Upper lobe of left lung (tissue), 6 donors: ENCODE results near the gene MSI2. TPM values are rescaled to one million over a fixed set of nuclear protein-coding genes. Genes with fewer than 3 reads are reported as not detected.

Experiments used
- ATAC-seq, 2 donors: fragments of 200-7000 bp; cut with Tn5 transposase; one replicate each; pipeline ENCODE4 v1.9.1; 2022; ENCODE audit warnings: mild to moderate bottlenecking in 2 of 2, moderate library complexity in 2 of 2; ENCODE audit not compliant: low FRiP score in 2 of 2
- DNase-seq, 2 donors: peaks; one replicate each; pipeline ENCODE4 v3.0.0-alpha.2; 2019 to 2020
- H3K27ac ChIP-seq, 4 donors: fragments of 200-600 bp; sonication (generic); one replicate each; pipeline ENCODE4 v1.5.1; 2016 to 2019
- H3K27me3 ChIP-seq, 4 donors: fragments of 200-600 bp; sonication (generic); one replicate each; pipeline ENCODE4 v1.5.1; 2017 to 2019
- H3K36me3 ChIP-seq, 4 donors: fragments of 200-600 bp; sonication (generic); one replicate each; pipeline ENCODE4 v1.5.1; 2016 to 2019
- H3K4me1 ChIP-seq, 4 donors: fragments of 200-600 bp; sonication (generic); one replicate each; pipeline ENCODE4 v1.5.1; 2018 to 2019
- H3K4me3 ChIP-seq, 4 donors: fragments of 200-600 bp; sonication (generic); one replicate each; pipeline ENCODE4 v1.5.1; 2017 to 2019; ENCODE audit warnings: mild to moderate bottlenecking in 2 of 4, moderate library complexity in 1 of 4
- H3K9me3 ChIP-seq, 4 donors: fragments of 200-600 bp; sonication (generic); one replicate each; pipeline ENCODE4 v1.5.1; 2018 to 2019
- CTCF ChIP-seq, 6 experiments: fragments of 450-650 bp in 4 of 6; fragments of 200-600 bp in 2 of 6; sonication (generic) in 2 of 6; IDR thresholded peaks; one replicate each; pipeline ENCODE4 v1.5.1; 2016 to 2019; ENCODE audit warnings: antibody characterized with exemption in 6 of 6
- EP300 ChIP-seq, 4 donors: sonication (generic); formaldehyde crosslinking; IDR thresholded peaks; one replicate each; pipeline ENCODE4 v1.5.1; 2017; ENCODE audit warnings: antibody characterized with exemption in 4 of 4, control low read depth in 2 of 4
- POLR2A ChIP-seq, 4 donors: fragments of 450-650 bp; IDR thresholded peaks; one replicate each; pipeline ENCODE4 v1.5.1; 2016 to 2017; ENCODE audit warnings: antibody characterized with exemption in 4 of 4, mild to moderate bottlenecking in 2 of 4
- POLR2AphosphoS5 ChIP-seq, 2 donors: sonication (generic); formaldehyde crosslinking; IDR thresholded peaks; one replicate each; pipeline ENCODE4 v1.5.1; 2017; ENCODE audit warnings: antibody characterized with exemption in 2 of 2
- WGBS, 2 donors: methylation state at CpG; one replicate each; pipeline ENCODE4 v1.1.5; 2017 to 2018; 5-methylcytosine and 5-hydroxymethylcytosine counted together
- total RNA-seq, 6 donors: library from RNA; depleted of rRNA in 4 of 6; stranded (reverse); fragments of >200 nt in 4 of 6; gene quantifications; one replicate each; pipeline versions ENCODE4 v1.1.0 to v1.2.1, GENCODE V29; 2016 to 2021
- donor health status: DM: no; HTN: no; CAD: no; lungs with moderate emphysema.
- donor health status: DM: no; HTN: yes; CAD: no; lungs with severe emphysema.

Gene MSI2
- total RNA-seq, 6 donors from 2014 or later = 20.1 to 44.0 (median 32.2) TPM

GRCh38 chr17:57234739-57235092 lies 21.6 kb upstream of the MSI2 start:
- DNase-seq = no peak
- TF ChIP-seq EP300 (IDR thresholded peaks at IDR 0.05) (no peak), POLR2A (IDR thresholded peaks at IDR 0.05) (no peak), CTCF (IDR thresholded peaks at IDR 0.05) (no peak), POLR2AphosphoS5 (IDR thresholded peaks at IDR 0.05) (no peak)
- Histone ChIP-seq H3K4me1 (no peaks in the 10 kb centered on the region), H3K27ac (no peak overlapping the region), H3K27me3 (no peaks in the 10 kb centered on the region), H3K9me3 (no peaks in the 10 kb centered on the region), H3K4me3 (no peak overlapping the region), H3K36me3 (no peaks in the 10 kb centered on the region)
- ATAC-seq = no peak
- WGBS, 2 donors = 42 to 58% methylated on average over 1 of the region's 1 CpG

GRCh38 chr17:57235124-57235523 lies 21.2 kb upstream of the MSI2 start:
- ATAC-seq = no peak
- H3K27me3 ChIP-seq = no peaks in the 10 kb centered on the region
- WGBS, 2 donors = 87 to 90% methylated on average over 6 of the region's 6 CpGs

GRCh38 chr17:57236686-57237299 lies 19.5 kb upstream of the MSI2 start:
- Histone ChIP-seq H3K4me3 (no peak overlapping the region), H3K27ac (no peak overlapping the region), H3K27me3 (no peaks in the 10 kb centered on the region), H3K36me3 (no peaks in the 10 kb centered on the region), H3K4me1 (no peaks in the 10 kb centered on the region), H3K9me3 (no peaks in the 10 kb centered on the region)
- ATAC-seq = no peak
- DNase-seq = no peak
- 90 to 92% methylated on average over 5 of the region's 5 CpGs for WGBS, 2 donors
- TF ChIP-seq EP300 (IDR thresholded peaks at IDR 0.05) = no peak
- TF ChIP-seq POLR2AphosphoS5 (IDR thresholded peaks at IDR 0.05) = no peak
- no peak for TF ChIP-seq POLR2A (IDR thresholded peaks at IDR 0.05)
- no peak for TF ChIP-seq CTCF (IDR thresholded peaks at IDR 0.05)

More at GRCh38 chr17:57235124-57235523, 21.2 kb upstream of the MSI2 start:
- Histone ChIP-seq H3K9me3 (no peaks in the 10 kb centered on the region), H3K4me1 (no peaks in the 10 kb centered on the region), H3K4me3 (no peak overlapping the region), H3K27ac (no peak overlapping the region), H3K36me3 (no peaks in the 10 kb centered on the region)
- no peak for TF ChIP-seq POLR2A (IDR thresholded peaks at IDR 0.05)
- no peak for TF ChIP-seq POLR2AphosphoS5 (IDR thresholded peaks at IDR 0.05)
- TF ChIP-seq EP300 (IDR thresholded peaks at IDR 0.05) = no peak
- TF ChIP-seq CTCF (IDR thresholded peaks at IDR 0.05) = no peak
- DNase-seq = no peak

GRCh38 chr17:57240648-57241047 lies 15.7 kb upstream of the MSI2 start:
- Histone ChIP-seq H3K36me3 (no peaks in the 10 kb centered on the region), H3K4me3 (no peak overlapping the region), H3K27me3 (no peaks in the 10 kb centered on the region), H3K9me3 (no peaks in the 10 kb centered on the region), H3K27ac (no peak overlapping the region), H3K4me1 (peaks cover 0 to 7% (median 0%) of the 10 kb centered on the region in 4 donors)
- TF ChIP-seq CTCF (IDR thresholded peaks at IDR 0.05) (no peak), EP300 (IDR thresholded peaks at IDR 0.05) (no peak), POLR2AphosphoS5 (IDR thresholded peaks at IDR 0.05) (no peak), POLR2A (IDR thresholded peaks at IDR 0.05) (no peak)
- DNase-seq (no peak), ATAC-seq (no peak)
- 86 to 88% methylated on average over 3 of the region's 3 CpGs for WGBS, 2 donors

GRCh38 chr17:57242148-57242547 lies 14.2 kb upstream of the MSI2 start:
- ATAC-seq (no peak), DNase-seq (no peak)
- Histone ChIP-seq H3K4me1 (peaks cover 0 to 7% (median 0%) of the 10 kb centered on the region in 4 donors), H3K4me3 (no peak overlapping the region), H3K27ac (no peak overlapping the region), H3K36me3 (no peaks in the 10 kb centered on the region), H3K27me3 (no peaks in the 10 kb centered on the region), H3K9me3 (no peaks in the 10 kb centered on the region)
- TF ChIP-seq CTCF (IDR thresholded peaks at IDR 0.05) = no peak
- TF ChIP-seq POLR2A (IDR thresholded peaks at IDR 0.05) = no peak
- no peak for TF ChIP-seq EP300 (IDR thresholded peaks at IDR 0.05)
- TF ChIP-seq POLR2AphosphoS5 (IDR thresholded peaks at IDR 0.05) = no peak
- WGBS, 2 donors = 49 to 60% methylated on average over 7 of the region's 7 CpGs
